ENCODE measurements around the gene DPH3. TPM values are rescaled to one million over a fixed set of nuclear protein-coding genes. Genes with fewer than 3 reads are reported as not detected.

The DPH3 gene
- total RNA-seq, 1 donor: 21.4 TPM

GRCh38 chr3:16309558-16309957 lies 44.8 kb upstream of the DPH3 start:
- Histone ChIP-seq H3K36me3 (ENCODE audit: insufficient read depth, low read length) (peaks cover 14% of the 10 kb centered on the region), H2AFZ (ENCODE audit: low read length) (no peak overlapping the region)
- DNase-seq (ENCODE audit: insufficient read length, low spot score, missing footprints): no peak

GRCh38 chr3:16308727-16309126 lies 44.0 kb upstream of the DPH3 start:
- Histone ChIP-seq H3K36me3 (ENCODE audit: insufficient read depth, low read length) (peaks cover 9% of the 10 kb centered on the region), H3K79me2 (ENCODE audit: insufficient read depth, low read length) (no peaks in the 10 kb centered on the region), H3K27me3 (ENCODE audit: insufficient read depth, low read length) (no peaks in the 10 kb centered on the region), H3K4me2 (ENCODE audit: insufficient read depth, low read length) (no peak overlapping the region), H3K27ac (ENCODE audit: low read depth, low read length) (no peak overlapping the region), H3K4me1 (ENCODE audit: insufficient read depth, low read length) (peaks cover 17% of the 10 kb centered on the region), H3K9me3 (ENCODE audit: low read depth, low read length) (no peaks in the 10 kb centered on the region), H4K20me1 (ENCODE audit: insufficient read depth, low read length) (peaks cover 2% of the 10 kb centered on the region), H3K4me3 (ENCODE audit: insufficient read depth, low read length) (no peak overlapping the region), H2AFZ (ENCODE audit: low read length) (no peak overlapping the region)
- TF ChIP-seq CTCF (IDR thresholded peaks at IDR 0.05; ENCODE audit: extremely low read depth, low read depth, low read length): no peak
- DNase-seq (ENCODE audit: insufficient read length, low spot score, missing footprints): no peak

More at GRCh38 chr3:16309558-16309957, 44.8 kb upstream of the DPH3 start:
- Histone ChIP-seq H3K79me2 (ENCODE audit: insufficient read depth, low read length) (no peaks in the 10 kb centered on the region), H3K4me1 (ENCODE audit: insufficient read depth, low read length) (peaks cover 17% of the 10 kb centered on the region), H3K9me3 (ENCODE audit: low read depth, low read length) (no peaks in the 10 kb centered on the region), H4K20me1 (ENCODE audit: insufficient read depth, low read length) (peaks cover 2% of the 10 kb centered on the region), H3K4me3 (ENCODE audit: insufficient read depth, low read length) (no peak overlapping the region), H3K27ac (ENCODE audit: low read depth, low read length) (no peak overlapping the region), H3K27me3 (ENCODE audit: insufficient read depth, low read length) (no peaks in the 10 kb centered on the region), H3K4me2 (ENCODE audit: insufficient read depth, low read length) (no peak overlapping the region)
- TF ChIP-seq CTCF (IDR thresholded peaks at IDR 0.05; ENCODE audit: extremely low read depth, low read depth, low read length): no peak

- Histone ChIP-seq H3K9me3 (ENCODE audit: low read depth, low read length) (no peaks in the 10 kb centered on the region), H3K4me1 (ENCODE audit: insufficient read depth, low read length) (peaks cover 17% of the 10 kb centered on the region), H3K79me2 (ENCODE audit: insufficient read depth, low read length) (no peaks in the 10 kb centered on the region), H2AFZ (ENCODE audit: low read length) (no peak overlapping the region), H3K4me2 (ENCODE audit: insufficient read depth, low read length) (no peak overlapping the region), H3K4me3 (ENCODE audit: insufficient read depth, low read length) (no peak overlapping the region), H3K27ac (ENCODE audit: low read depth, low read length) (no peak overlapping the region), H4K20me1 (ENCODE audit: insufficient read depth, low read length) (peaks cover 2% of the 10 kb centered on the region), H3K27me3 (ENCODE audit: insufficient read depth, low read length) (no peaks in the 10 kb centered on the region), H3K36me3 (ENCODE audit: insufficient read depth, low read length) (peaks cover 2% of the 10 kb centered on the region)
- no peak for TF ChIP-seq CTCF (IDR thresholded peaks at IDR 0.05; ENCODE audit: extremely low read depth, low read depth, low read length)
- no peak for DNase-seq (ENCODE audit: insufficient read length, low spot score, missing footprints)
These were observed 43.2 kb upstream of the DPH3 start for GRCh38 chr3:16307832-16308531.

GRCh38 chr3:16305111-16305541 lies 40.4 kb upstream of the DPH3 start:
- peaks cover 7% of the 10 kb centered on the region for H3K4me1 ChIP-seq (ENCODE audit: insufficient read depth, low read length)
- no peaks in the 10 kb centered on the region for H3K9me3 ChIP-seq (ENCODE audit: low read depth, low read length)
- DNase-seq (ENCODE audit: insufficient read length, low spot score, missing footprints): no peak
- H3K27ac ChIP-seq (ENCODE audit: low read depth, low read length): no peak overlapping the region
- no peaks in the 10 kb centered on the region for H3K27me3 ChIP-seq (ENCODE audit: insufficient read depth, low read length)
- H3K4me3 ChIP-seq (ENCODE audit: insufficient read depth, low read length): no peak overlapping the region
- H3K36me3 ChIP-seq (ENCODE audit: insufficient read depth, low read length): no peaks in the 10 kb centered on the region
- no peak for TF ChIP-seq CTCF (IDR thresholded peaks at IDR 0.05; ENCODE audit: extremely low read depth, low read depth, low read length)
- no peaks in the 10 kb centered on the region for H4K20me1 ChIP-seq (ENCODE audit: insufficient read depth, low read length)
- H3K4me2 ChIP-seq (ENCODE audit: insufficient read depth, low read length): no peak overlapping the region
- no peak overlapping the region for H2AFZ ChIP-seq (ENCODE audit: low read length)
- H3K79me2 ChIP-seq (ENCODE audit: insufficient read depth, low read length): no peaks in the 10 kb centered on the region
